ENCODE results near the gene EIF4G1.

- TF ChIP-seq EZH2phosphoT487 (IDR thresholded peaks at IDR 0.05; ENCODE audit: borderline replicate concordance) (no peak), CTCF (conservative IDR thresholded peaks at IDR 0.05; ENCODE audit: low read length) (no peak)
Measured at GRCh38 chr3:184277366-184277765, 37.0 kb upstream of the EIF4G1 start.
